Smooth muscle cell (in vitro differentiated cells): ENCODE data around the gene YPEL4. TPM values are rescaled to one million over a fixed set of nuclear protein-coding genes. Genes with fewer than 3 reads are reported as not detected.

Source experiments
- DNase-seq: peaks from one replicate; lab custom pipeline; 2025; ENCODE audit not compliant: unreplicated experiment; lab: John Stamatoyannopoulos, UW
- H2AFZ ChIP-seq: fragments of 200-600 bp; sonication (generic); 2 replicates; pipeline ENCODE4 v1.6.0; 2016; ENCODE audit warnings: antibody characterized with exemption, low read depth, mild to moderate bottlenecking
- H3F3A ChIP-seq: fragments of 200-600 bp; sonication (generic); 2 replicates; pipeline ENCODE4 v1.6.0; 2017; ENCODE audit warnings: antibody characterized with exemption, low read depth
- H3K27ac ChIP-seq: fragments of 200-600 bp; sonication (generic); 2 replicates; pipeline ENCODE4 v1.5.1; 2016; ENCODE audit warnings: low read depth, mild to moderate bottlenecking
- H3K27me3 ChIP-seq: fragments of 200-600 bp; sonication (generic); 2 replicates; pipeline ENCODE4 v1.6.1; 2016; ENCODE audit warnings: low read depth, mild to moderate bottlenecking
- H3K36me3 ChIP-seq: fragments of 200-600 bp; sonication (generic); 2 replicates; pipeline ENCODE4 v1.5.1; 2016; ENCODE audit warnings: low read depth
- H3K4me1 ChIP-seq: fragments of 200-600 bp; sonication (generic); 2 replicates; pipeline ENCODE4 v1.5.1; 2016; ENCODE audit warnings: low read depth
- H3K4me2 ChIP-seq: fragments of 200-600 bp; sonication (generic); 2 replicates; pipeline ENCODE4 v1.6.0; 2016; ENCODE audit warnings: mild to moderate bottlenecking
- H3K4me3 ChIP-seq: fragments of 200-600 bp; sonication (generic); 2 replicates; pipeline ENCODE4 v1.5.1; 2016; ENCODE audit warnings: mild to moderate bottlenecking
- H3K79me2 ChIP-seq: fragments of 200-600 bp; sonication (generic); 2 replicates; pipeline ENCODE4 v1.6.0; 2016; ENCODE audit warnings: low read depth, mild to moderate bottlenecking
- H3K9ac ChIP-seq: fragments of 200-600 bp; sonication (generic); 2 replicates; pipeline ENCODE4 v1.6.0; 2016; ENCODE audit warnings: low read depth
- H3K9me3 ChIP-seq: fragments of 200-600 bp; sonication (generic); replicated peaks from 2 replicates; pipeline ENCODE4 v1.5.1; 2016; ENCODE audit warnings: low read depth
- H4K20me1 ChIP-seq: fragments of 200-600 bp; sonication (generic); 2 replicates; pipeline ENCODE4 v1.6.0; 2016; ENCODE audit warnings: low read depth
- CTCF ChIP-seq: fragments of 200-600 bp; sonication (generic); IDR thresholded peaks from 2 replicates; pipeline ENCODE4 v1.5.1; 2017; ENCODE audit warnings: borderline replicate concordance, mild to moderate bottlenecking, antibody characterized with exemption; ENCODE audit not compliant: insufficient read depth, poor library complexity, severe bottlenecking
- WGBS: methylation state at CpG from one replicate; pipeline ENCODE4 v1.1.7; 2016; ENCODE audit warnings: low lambda C conversion rate; 5-methylcytosine and 5-hydroxymethylcytosine counted together
- polyA plus RNA-seq: library from polyadenylated mRNA; unstranded; fragments of >200 nt; fragmentation: Nextera tagmentation; extraction: Ambion mirVana; gene quantifications from 2 replicates; pipeline ENCODE4 v1.2.1, GENCODE V29; 2016
- total RNA-seq: library from RNA; depleted of rRNA; stranded (reverse); fragments of >200 nt; gene quantifications from 2 replicates; pipeline ENCODE4 v1.2.3, GENCODE V29; 2014

YPEL4 gene
- total and polyA plus RNA-seq, 2 experiments from 2014 or later, result 2.0 to 2.5 TPM

GRCh38 chr11:57624864-57625263, 24.8 kb downstream of the YPEL4 start:
- no peak for TF ChIP-seq CTCF
- Histone ChIP-seq H4K20me1 (no peaks in the 10 kb centered on the region), H3K79me2 (no peaks in the 10 kb centered on the region), H3K9ac (no peak overlapping the region), H3K4me3 (no peak overlapping the region), H3K9me3 (no peaks in the 10 kb centered on the region), H3K36me3 (no peaks in the 10 kb centered on the region), H3K4me1 (no peaks in the 10 kb centered on the region), H3K27me3 (no peaks in the 10 kb centered on the region), H3F3A (no peaks in the 10 kb centered on the region), H3K4me2 (no peak overlapping the region), H2AFZ (no peak overlapping the region), H3K27ac (no peak overlapping the region)
- no peak for DNase-seq
- 92% methylated on average over 2 of the region's 2 CpGs for WGBS

- H4K20me1 ChIP-seq, result no peaks in the 10 kb centered on the region
- H3F3A ChIP-seq, result no peaks in the 10 kb centered on the region
- TF ChIP-seq CTCF, result no peak
- no peaks in the 10 kb centered on the region for H3K27me3 ChIP-seq
- no peak overlapping the region for H3K4me3 ChIP-seq
- no peaks in the 10 kb centered on the region for H3K79me2 ChIP-seq
- no peak overlapping the region for H2AFZ ChIP-seq
- no peaks in the 10 kb centered on the region for H3K4me1 ChIP-seq
- no peak overlapping the region for H3K9ac ChIP-seq
- H3K4me2 ChIP-seq, result no peak overlapping the region
- no peak for DNase-seq
- H3K27ac ChIP-seq, result no peak overlapping the region
- WGBS, result 63% methylated on average over 3 of the region's 3 CpGs
- no peaks in the 10 kb centered on the region for H3K9me3 ChIP-seq
- no peaks in the 10 kb centered on the region for H3K36me3 ChIP-seq
Observed at GRCh38 chr11:57622263-57622662, 27.4 kb downstream of the YPEL4 start.

- H3K36me3 ChIP-seq, result no peaks in the 10 kb centered on the region
- H4K20me1 ChIP-seq, result no peaks in the 10 kb centered on the region
Observed at GRCh38 chr11:57620467-57620866, 29.2 kb downstream of the YPEL4 start.

More at GRCh38 chr11:57620467-57620866, 29.2 kb downstream of the YPEL4 start:
- H3K9ac ChIP-seq, result no peak overlapping the region
- TF ChIP-seq CTCF, result no peak
- no peak overlapping the region for H3K4me2 ChIP-seq
- no peaks in the 10 kb centered on the region for H3F3A ChIP-seq
- no peaks in the 10 kb centered on the region for H3K27me3 ChIP-seq
- no peak overlapping the region for H2AFZ ChIP-seq
- no peak overlapping the region for H3K27ac ChIP-seq
- no peak for DNase-seq
- H3K79me2 ChIP-seq, result no peaks in the 10 kb centered on the region
- H3K4me1 ChIP-seq, result no peaks in the 10 kb centered on the region
- H3K9me3 ChIP-seq, result no peaks in the 10 kb centered on the region
- no peak overlapping the region for H3K4me3 ChIP-seq
